ENCODE measurements around the gene FAT2.

Gene FAT2

GRCh38 chr5:151547364-151547763 lies 43.8 kb downstream of the FAT2 start:
- no peak for ATAC-seq
- TF ChIP-seq TCF4 (CRISPR knock-in tag; IDR thresholded peaks at IDR 0.05; ENCODE audit: borderline replicate concordance) (peak; percentile 14; the same call in 1 of the 2 replicates), CSRNP3 (CRISPR knock-in tag; IDR thresholded peaks at IDR 0.05) (no peak), TSHZ2 (CRISPR knock-in tag; IDR thresholded peaks at IDR 0.05) (no peak)

GRCh38 chr5:151541571-151541970 lies 49.6 kb downstream of the FAT2 start:
- TF ChIP-seq SNAI2 (CRISPR knock-in tag; IDR thresholded peaks at IDR 0.05) (no peak), CSDC2 (CRISPR knock-in tag; IDR thresholded peaks at IDR 0.05) (no peak), OSR1 (CRISPR knock-in tag; IDR thresholded peaks at IDR 0.05) (no peak), CREB5 (CRISPR knock-in tag; IDR thresholded peaks at IDR 0.05; ENCODE audit: low read depth) (no peak), TOX (CRISPR knock-in tag; IDR thresholded peaks at IDR 0.05; ENCODE audit: borderline replicate concordance) (no peak), ZC3H10 (CRISPR knock-in tag; IDR thresholded peaks at IDR 0.05) (no peak), ARNTL (CRISPR knock-in tag; IDR thresholded peaks at IDR 0.05; ENCODE audit: borderline replicate concordance, low read depth) (no peak), TCF4 (CRISPR knock-in tag; IDR thresholded peaks at IDR 0.05; ENCODE audit: borderline replicate concordance) (no peak), RARB (CRISPR knock-in tag; IDR thresholded peaks at IDR 0.05) (no peak), CSRNP3 (CRISPR knock-in tag; IDR thresholded peaks at IDR 0.05) (no peak), ZFP30 (CRISPR knock-in tag; IDR thresholded peaks at IDR 0.05) (no peak), ESRRG (CRISPR knock-in tag; IDR thresholded peaks at IDR 0.05) (no peak), ZFP3 (CRISPR knock-in tag; IDR thresholded peaks at IDR 0.05) (no peak), PATZ1 (CRISPR knock-in tag; IDR thresholded peaks at IDR 0.05; ENCODE audit: borderline replicate concordance) (no peak), POU6F1 (CRISPR knock-in tag; IDR thresholded peaks at IDR 0.05; ENCODE audit: borderline replicate concordance, low read depth) (no peak), TSHZ2 (CRISPR knock-in tag; IDR thresholded peaks at IDR 0.05) (no peak), ZNF70 (CRISPR knock-in tag; IDR thresholded peaks at IDR 0.05) (no peak)

More at GRCh38 chr5:151541571-151541970, 49.6 kb downstream of the FAT2 start:
- no peak for ATAC-seq

All from SK-N-SH treated with all-trans-retinoic acid at 6 μM for 48 hours (cell line).